GM12878 (cell line): ENCODE data around the gene CACNA1S. TPM values are rescaled to one million over a fixed set of nuclear protein-coding genes. Genes with fewer than 3 reads are reported as not detected.

Source experiments
- ATAC-seq: fragments of 200-7000 bp; cut with Tn5 transposase; 3 replicates; pipeline ENCODE4 v1.9.1; 2020; ENCODE audit warnings: mild to moderate bottlenecking, moderate library complexity
- BruUV-seq: library from RNA; stranded (reverse); fragments of 400-500 nt; replicated peaks from 2 replicates; lab custom pipeline; 2021; lab: Mats Ljungman, UMichigan
- CTCF ChIA-PET: fragments of 300-600 bp; sonication (Branson Sonifier 250); formaldehyde crosslinking; extraction: SDS; loops from one replicate; lab custom pipeline; 2021; ENCODE audit warnings: inconsistent platforms; lab: Yijun Ruan, JAX
- POLR2A ChIA-PET: fragments of 350-600 bp; formaldehyde crosslinking; extraction: SDS; loops from one replicate; lab custom pipeline; 2021; ENCODE audit warnings: inconsistent platforms; lab: Charles Lee
- RAD21 ChIA-PET: fragments of 300-600 bp; sonication (Branson Sonifier 250); formaldehyde crosslinking; loops from one replicate; lab custom pipeline; 2023; ENCODE audit warnings: antibody characterized with exemption; ENCODE audit not compliant: unreplicated experiment; lab: Charles Lee
- SMC1A ChIA-PET: fragments of 300-600 bp; sonication (Branson Sonifier 250); formaldehyde crosslinking; loops from one replicate; lab custom pipeline; 2023; ENCODE audit not compliant: unreplicated experiment, uncharacterized antibody; lab: Charles Lee
- DNase-seq: peaks from one replicate; pipeline ENCODE4 v3.0.0-alpha.2; 2011; ENCODE audit warnings: low read depth, low spot score
- FAIRE-seq: peaks from 3 replicates; lab custom pipeline; 2011; peaks lifted over from hg19 to GRCh38; lab: Jason Lieb, UNC
- H2AFZ ChIP-seq: 2 replicates; pipeline ENCODE4 v1.6.0; 2011; ENCODE audit warnings: low read depth, low read length, control low read depth; ENCODE audit not compliant: control insufficient read depth
- H3K27ac ChIP-seq: 2 replicates; pipeline ENCODE4 v1.5.1; 2011; ENCODE audit warnings: control low read depth; ENCODE audit not compliant: control insufficient read depth, insufficient read depth
- H3K27me3 ChIP-seq, 2 experiments: replicated peaks in 1 of 2; 2 replicates each; pipeline versions ENCODE4 v1.6.0 to v1.6.1; 2011; ENCODE audit warnings: low read length in 1 of 2; ENCODE audit not compliant: control insufficient read depth in 2 of 2, insufficient read depth in 2 of 2
- H3K36me3 ChIP-seq, 2 experiments: 2 replicates each; pipeline ENCODE4 v1.5.1; 2011; ENCODE audit warnings: low read length in 1 of 2; ENCODE audit not compliant: control insufficient read depth in 2 of 2, insufficient read depth in 2 of 2
- H3K4me1 ChIP-seq: 2 replicates; pipeline ENCODE4 v1.6.1; 2011; ENCODE audit warnings: mild to moderate bottlenecking, low read length, moderate library complexity, mixed read lengths; ENCODE audit not compliant: control insufficient read depth, insufficient read depth
- H3K4me2 ChIP-seq: 2 replicates; pipeline ENCODE4 v1.6.0; 2011; ENCODE audit warnings: control low read depth; ENCODE audit not compliant: control insufficient read depth, insufficient read depth
- H3K4me3 ChIP-seq: fragments of 200-600 bp; sonication (generic); 2 replicates; pipeline ENCODE4 v1.5.1; 2016
- H3K79me2 ChIP-seq: 2 replicates; pipeline ENCODE4 v1.6.0; 2011; ENCODE audit warnings: low read length; ENCODE audit not compliant: control insufficient read depth, insufficient read depth
- H3K9ac ChIP-seq: 2 replicates; pipeline ENCODE4 v1.8.0; 2011; ENCODE audit warnings: low read length, control low read depth, mixed read lengths; ENCODE audit not compliant: control insufficient read depth, insufficient read depth
- H3K9me3 ChIP-seq: replicated peaks from 3 replicates; pipeline ENCODE4 v1.5.1; 2011; ENCODE audit warnings: mild to moderate bottlenecking, low read length; ENCODE audit not compliant: control insufficient read depth, insufficient read depth
- H4K20me1 ChIP-seq: 2 replicates; pipeline ENCODE4 v1.6.0; 2011; ENCODE audit not compliant: control insufficient read depth, insufficient read depth
- CEBPZ ChIP-seq: fragments of 150-350 bp; IDR thresholded peaks from 2 replicates; pipeline ENCODE4 v1.6.1; 2016; ENCODE audit warnings: low read depth, low read length
- E4F1 ChIP-seq: fragments of 450-650 bp; IDR thresholded peaks from 2 replicates; pipeline ENCODE4 v1.6.1; 2018; ENCODE audit warnings: borderline replicate concordance, mild to moderate bottlenecking; ENCODE audit not compliant: partially characterized antibody
- EZH2 ChIP-seq: IDR thresholded peaks from 2 replicates; pipeline ENCODE4 v1.6.1; 2012; ENCODE audit warnings: low read depth, mild to moderate bottlenecking, control low read depth, inconsistent platforms, low read length, borderline replicate concordance; ENCODE audit not compliant: control insufficient read depth
- SMAD5 ChIP-seq: IDR thresholded peaks from 2 replicates; pipeline ENCODE4 v1.6.1; 2016; ENCODE audit warnings: antibody characterized with exemption, low read depth
- WGBS: methylation state at CpG from one replicate; pipeline ENCODE4 v1.1.6; 2016; ENCODE audit warnings: low lambda C conversion rate; ENCODE audit not compliant: insufficient replicate concordance, insufficient coverage; ENCODE audit errors: missing lambda C conversion rate; 5-methylcytosine and 5-hydroxymethylcytosine counted together
- in situ Hi-C: fragments of 300-500 bp; cut with MboI; formaldehyde crosslinking; loops from 9 replicates; pipeline ENCODE4 v1.14.3; 2018; ENCODE audit warnings: mixed read lengths
- intact Hi-C: fragments of 100-400 bp; cut with micrococcal nuclease; formaldehyde crosslinking; loops from one replicate; pipeline ENCODE4 v1.14.2; 2022; ENCODE audit not compliant: unreplicated experiment
- polyA plus RNA-seq, 11 experiments: library from polyadenylated mRNA; depleted of rRNA in 4 of 11; unstranded in 6 of 11; stranded (reverse) in 5 of 11; fragments of >200 nt; fragmentation: Nextera tagmentation in 4 of 11; fragmentation: Illumina TruSeq in 1 of 11; extraction: Ambion mirVana in 4 of 11; extraction: Trizol in 1 of 11; gene quantifications; 1 replicate in 1 of 11; 2 replicates in 10 of 11; pipeline versions ENCODE4 v1.2.1 to v1.2.3, GENCODE V29; 2011 to 2016; ENCODE audit warnings: inconsistent platforms in 2 of 11, missing spikeins in 2 of 11, low read depth in 1 of 11
- total RNA-seq, 4 experiments: library from RNA; depleted of rRNA in 3 of 4; stranded (reverse); fragments of >200 nt in 3 of 4; fragmentation: Illumina TruSeq in 1 of 4; extraction: Trizol in 1 of 4; gene quantifications; 2 replicates each; pipeline versions ENCODE4 v1.2.1 to v1.2.3, GENCODE V29; 2013 to 2021
- TF ChIP-seq, protein P1 (sequence below): fragments of 450-650 bp; IDR thresholded peaks from 2 replicates; pipeline ENCODE4 v1.6.1; 2017; ENCODE audit warnings: mild to moderate bottlenecking, moderate library complexity
- TF ChIP-seq, protein P2 (sequence below): IDR thresholded peaks from 2 replicates; pipeline ENCODE4 v1.6.1; 2012; ENCODE audit warnings: low read depth, low read length, improper control_type of control experiment

The CACNA1S gene
- total and polyA plus RNA-seq, 10 of the 15 experiments (the other 5 are each of a cell fraction or from before 2014, with no cell fraction given), result under 0.01 to 0.04 (median 0.02) TPM; not detected in 6

DNA sequence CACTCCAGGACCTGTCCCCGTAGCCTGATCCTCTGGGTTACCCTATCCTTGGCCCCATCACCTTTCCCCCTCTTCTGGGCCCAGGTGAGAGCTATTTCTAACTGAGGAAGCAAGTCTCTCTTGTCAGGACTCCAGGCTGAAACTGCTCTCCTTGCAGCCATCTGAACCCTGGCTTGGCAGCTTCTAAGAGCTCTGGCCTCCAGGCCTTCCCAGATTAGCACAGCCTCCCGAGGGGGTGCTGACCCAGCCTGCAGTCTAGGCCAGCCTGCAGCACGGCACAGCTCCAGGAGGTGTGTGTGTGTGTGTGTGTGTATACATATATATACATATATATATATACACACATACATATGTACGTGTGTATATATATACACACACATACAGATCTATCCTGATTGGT lies 17.4 kb downstream of the CACNA1S start:
- FAIRE-seq (no peak), ATAC-seq (no peak), DNase-seq (no peak)
- in situ Hi-C loops (no loop called here), intact Hi-C loops (no loop called here)
- H3K79me2 ChIP-seq, result no peaks in the 10 kb centered on the region
- ChIA-PET SMC1A (no interaction called here), POLR2A (no interaction called here), RAD21 (interaction anchor here (1.4 kb wide), 1 partner anchor 20 kb away, joined by 3 read pairs; no protein-coding TSS in a partner anchor), CTCF (no interaction called here)
- no peak overlapping the region for H3K4me3 ChIP-seq
- H3K4me1 ChIP-seq, result no peaks in the 10 kb centered on the region; the same call in 1 of the 2 replicates
- H4K20me1 ChIP-seq, result no peaks in the 10 kb centered on the region
- no peak overlapping the region for H3K4me2 ChIP-seq
- 17% methylated on average over 4 of the region's 4 CpGs for WGBS
- H3K36me3 ChIP-seq, result no peaks in the 10 kb centered on the region
- H3K9ac ChIP-seq, result no peak overlapping the region
- H3K9me3 ChIP-seq, result no peaks in the 10 kb centered on the region
- no peak overlapping the region for H2AFZ ChIP-seq
- BruUV-seq, result no TSS peak
- H3K27ac ChIP-seq, result no peak overlapping the region
- TF ChIP-seq SMAD5 (no peak), CEBPZ (no peak), E4F1 (no peak), EZH2 (no peak)
- TF ChIP-seq, protein P1, sequence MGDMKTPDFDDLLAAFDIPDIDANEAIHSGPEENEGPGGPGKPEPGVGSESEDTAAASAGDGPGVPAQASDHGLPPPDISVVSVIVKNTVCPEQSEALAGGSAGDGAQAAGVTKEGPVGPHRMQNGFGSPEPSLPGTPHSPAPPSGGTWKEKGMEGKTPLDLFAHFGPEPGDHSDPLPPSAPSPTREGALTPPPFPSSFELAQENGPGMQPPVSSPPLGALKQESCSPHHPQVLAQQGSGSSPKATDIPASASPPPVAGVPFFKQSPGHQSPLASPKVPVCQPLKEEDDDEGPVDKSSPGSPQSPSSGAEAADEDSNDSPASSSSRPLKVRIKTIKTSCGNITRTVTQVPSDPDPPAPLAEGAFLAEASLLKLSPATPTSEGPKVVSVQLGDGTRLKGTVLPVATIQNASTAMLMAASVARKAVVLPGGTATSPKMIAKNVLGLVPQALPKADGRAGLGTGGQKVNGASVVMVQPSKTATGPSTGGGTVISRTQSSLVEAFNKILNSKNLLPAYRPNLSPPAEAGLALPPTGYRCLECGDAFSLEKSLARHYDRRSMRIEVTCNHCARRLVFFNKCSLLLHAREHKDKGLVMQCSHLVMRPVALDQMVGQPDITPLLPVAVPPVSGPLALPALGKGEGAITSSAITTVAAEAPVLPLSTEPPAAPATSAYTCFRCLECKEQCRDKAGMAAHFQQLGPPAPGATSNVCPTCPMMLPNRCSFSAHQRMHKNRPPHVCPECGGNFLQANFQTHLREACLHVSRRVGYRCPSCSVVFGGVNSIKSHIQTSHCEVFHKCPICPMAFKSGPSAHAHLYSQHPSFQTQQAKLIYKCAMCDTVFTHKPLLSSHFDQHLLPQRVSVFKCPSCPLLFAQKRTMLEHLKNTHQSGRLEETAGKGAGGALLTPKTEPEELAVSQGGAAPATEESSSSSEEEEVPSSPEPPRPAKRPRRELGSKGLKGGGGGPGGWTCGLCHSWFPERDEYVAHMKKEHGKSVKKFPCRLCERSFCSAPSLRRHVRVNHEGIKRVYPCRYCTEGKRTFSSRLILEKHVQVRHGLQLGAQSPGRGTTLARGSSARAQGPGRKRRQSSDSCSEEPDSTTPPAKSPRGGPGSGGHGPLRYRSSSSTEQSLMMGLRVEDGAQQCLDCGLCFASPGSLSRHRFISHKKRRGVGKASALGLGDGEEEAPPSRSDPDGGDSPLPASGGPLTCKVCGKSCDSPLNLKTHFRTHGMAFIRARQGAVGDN, result no peak
- TF ChIP-seq, protein P2, sequence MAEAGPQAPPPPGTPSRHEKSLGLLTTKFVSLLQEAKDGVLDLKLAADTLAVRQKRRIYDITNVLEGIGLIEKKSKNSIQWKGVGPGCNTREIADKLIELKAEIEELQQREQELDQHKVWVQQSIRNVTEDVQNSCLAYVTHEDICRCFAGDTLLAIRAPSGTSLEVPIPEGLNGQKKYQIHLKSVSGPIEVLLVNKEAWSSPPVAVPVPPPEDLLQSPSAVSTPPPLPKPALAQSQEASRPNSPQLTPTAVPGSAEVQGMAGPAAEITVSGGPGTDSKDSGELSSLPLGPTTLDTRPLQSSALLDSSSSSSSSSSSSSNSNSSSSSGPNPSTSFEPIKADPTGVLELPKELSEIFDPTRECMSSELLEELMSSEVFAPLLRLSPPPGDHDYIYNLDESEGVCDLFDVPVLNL, result no peak
- H3K27me3 ChIP-seq, result peaks cover 2% of the 10 kb centered on the region in 2 experiments; a peak in 3 of 4 replicates
